GM23248 (cell line): ENCODE measurements around the gene MAT2B. TPM values are rescaled to one million over a fixed set of nuclear protein-coding genes. Genes with fewer than 3 reads are reported as not detected.

Source experiments
- DNase-seq: peaks from one replicate; pipeline ENCODE4 v3.0.0-alpha.2; 2015
- H2AFZ ChIP-seq: fragments of 200-600 bp; sonication (generic); 2 replicates; pipeline ENCODE4 v1.6.1; 2016; ENCODE audit warnings: antibody characterized with exemption
- H3F3A ChIP-seq: fragments of 200-600 bp; sonication (generic); 2 replicates; pipeline ENCODE4 v1.6.1; 2016; ENCODE audit warnings: mild to moderate bottlenecking, antibody characterized with exemption, mixed run types; ENCODE audit not compliant: insufficient read depth
- H3K27ac ChIP-seq: fragments of 200-600 bp; sonication (generic); 2 replicates; pipeline ENCODE4 v1.5.1; 2016; ENCODE audit warnings: mild to moderate bottlenecking
- H3K27me3 ChIP-seq: fragments of 200-600 bp; sonication (generic); replicated peaks from 2 replicates; pipeline ENCODE4 v1.6.1; 2016; ENCODE audit warnings: mild to moderate bottlenecking; ENCODE audit not compliant: insufficient read depth
- H3K36me3 ChIP-seq: fragments of 200-600 bp; sonication (generic); 2 replicates; pipeline ENCODE4 v1.6.1; 2016; ENCODE audit warnings: low read depth, mild to moderate bottlenecking
- H3K4me1 ChIP-seq: fragments of 200-600 bp; sonication (generic); 2 replicates; pipeline ENCODE4 v1.6.1; 2016; ENCODE audit warnings: mild to moderate bottlenecking; ENCODE audit not compliant: insufficient read depth
- H3K4me2 ChIP-seq: fragments of 200-600 bp; sonication (generic); one replicate; pipeline ENCODE4 v1.6.1; 2016; ENCODE audit warnings: mild to moderate bottlenecking; ENCODE audit not compliant: unreplicated experiment
- H3K4me3 ChIP-seq: fragments of 200-600 bp; sonication (generic); 2 replicates; pipeline ENCODE4 v1.5.1; 2016; ENCODE audit warnings: mild to moderate bottlenecking
- H3K79me2 ChIP-seq: fragments of 200-600 bp; sonication (generic); 2 replicates; pipeline ENCODE4 v1.6.1; 2016; ENCODE audit warnings: mild to moderate bottlenecking; ENCODE audit not compliant: insufficient read depth
- H3K9ac ChIP-seq: fragments of 200-600 bp; sonication (generic); 2 replicates; pipeline ENCODE4 v1.6.1; 2016; ENCODE audit warnings: mild to moderate bottlenecking
- H3K9me2 ChIP-seq: fragments of 200-600 bp; sonication (generic); 2 replicates; pipeline ENCODE4 v1.6.1; 2016; ENCODE audit warnings: mixed run types, mild to moderate bottlenecking, moderate library complexity; ENCODE audit not compliant: insufficient read depth
- H3K9me3 ChIP-seq: fragments of 200-600 bp; sonication (generic); one replicate; pipeline ENCODE4 v1.6.1; 2017; ENCODE audit warnings: low read depth
- H4K20me1 ChIP-seq: fragments of 200-600 bp; sonication (generic); 2 replicates; pipeline ENCODE4 v1.6.0; 2016; ENCODE audit not compliant: insufficient read depth
- EZH2 ChIP-seq: fragments of 200-600 bp; sonication (generic); IDR thresholded peaks from 2 replicates; pipeline ENCODE4 v1.6.1; 2018; ENCODE audit warnings: antibody characterized with exemption, mild to moderate bottlenecking; ENCODE audit not compliant: insufficient read depth, poor library complexity, severe bottlenecking
- EZH2phosphoT487 ChIP-seq: fragments of 200-600 bp; sonication (generic); IDR thresholded peaks from 2 replicates; pipeline ENCODE4 v1.6.1; 2018; ENCODE audit warnings: antibody characterized with exemption, moderate library complexity, mild to moderate bottlenecking, low read depth; ENCODE audit not compliant: insufficient read depth
- WGBS, 2 experiments: methylation state at CpG; one replicate each; pipeline ENCODE4 v1.1.6; 2015 to 2017; ENCODE audit warnings: low lambda C conversion rate in 2 of 2, low coverage in 1 of 2; ENCODE audit errors: missing lambda C conversion rate in 2 of 2; 5-methylcytosine and 5-hydroxymethylcytosine counted together
- in situ Hi-C: fragments of 300-500 bp; cut with MboI; formaldehyde crosslinking; loops from 2 replicates; pipeline ENCODE4 v1.15.0; 2020
- polyA plus RNA-seq: library from polyadenylated mRNA; unstranded; fragments of >200 nt; fragmentation: Nextera tagmentation; extraction: Ambion mirVana; gene quantifications from 2 replicates; pipeline ENCODE4 v1.2.1, GENCODE V29; 2016
- total RNA-seq: library from RNA; depleted of rRNA; stranded (reverse); fragments of >200 nt; shearing (Covaris generic); gene quantifications from 2 replicates; pipeline ENCODE4 v1.2.3, GENCODE V29; 2014; rRNA removed

The MAT2B gene
- total RNA-seq, result 61.3 and 63.1 TPM in 2 replicates
- 95.5 and 98.8 TPM in 2 replicates for polyA plus RNA-seq

- peak within 1 kb of the TSS; percentile 95 for H3K9ac ChIP-seq
- H3K4me2 ChIP-seq, result peak within 1 kb of the TSS; percentile 99
- H3K9me3 ChIP-seq, result no peaks in the 10 kb centered on the region
- no peaks in the 10 kb centered on the region for H4K20me1 ChIP-seq
- H3F3A ChIP-seq, result peaks cover 59% of the 10 kb centered on the region
- no peaks in the 10 kb centered on the region for H3K9me2 ChIP-seq
- peak; percentile 98 for DNase-seq
- H3K4me1 ChIP-seq, result peaks cover 42% of the 10 kb centered on the region
- 1 to 2% methylated on average over 39 to 57 of the region's 64 CpGs for WGBS, 2 experiments
- TF ChIP-seq EZH2, result no peak
- no peak for TF ChIP-seq EZH2phosphoT487
- peak within 1 kb of the TSS; percentile 94 for H3K27ac ChIP-seq
- peak within 1 kb of the TSS; percentile 98 for H2AFZ ChIP-seq
- peak within 1 kb of the TSS; percentile 97 for H3K4me3 ChIP-seq
- H3K36me3 ChIP-seq, result no peaks in the 10 kb centered on the region
- no peaks in the 10 kb centered on the region for H3K27me3 ChIP-seq
- peaks cover 47% of the 10 kb centered on the region for H3K79me2 ChIP-seq
- in situ Hi-C loops, result no loop called here
Observed at GRCh38 chr5:163505368-163506094, at the start of gene MAT2B. Gene MAT2B (plus strand): TSS chr5:163505619. CDS start chr5:163505687, 68 bp downstream.

GRCh38 chr5:163456029-163456589, 49.3 kb upstream of the MAT2B start:
- no peak overlapping the region for H3K4me2 ChIP-seq
- TF ChIP-seq EZH2 (no peak), EZH2phosphoT487 (no peak)
- H3K36me3 ChIP-seq, result no peaks in the 10 kb centered on the region

DNA sequence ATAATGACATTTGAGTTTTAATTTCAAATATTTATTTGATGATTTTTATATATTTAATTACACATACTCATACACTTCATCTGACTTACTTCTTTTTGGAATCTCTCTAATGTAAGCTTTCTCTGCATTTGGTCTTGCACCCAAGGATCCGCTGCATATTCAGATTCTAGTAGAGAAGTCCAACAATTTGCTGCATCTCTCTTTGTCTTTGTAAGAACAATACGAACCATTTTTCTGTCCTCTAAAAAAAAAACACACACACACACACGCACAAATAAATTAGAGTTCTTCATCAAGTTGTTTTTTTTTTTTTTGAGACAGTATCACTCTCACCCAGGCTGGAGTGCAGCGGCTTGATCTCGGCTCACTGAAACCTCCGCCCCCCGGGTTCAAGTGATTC, 48.6 kb upstream of the MAT2B start:
- no peaks in the 10 kb centered on the region for H3K36me3 ChIP-seq
- TF ChIP-seq EZH2phosphoT487 (no peak), EZH2 (no peak)
- no peaks in the 10 kb centered on the region for H3K9me3 ChIP-seq
- H3K9ac ChIP-seq, result no peak overlapping the region
- H3K79me2 ChIP-seq, result peaks cover 38% of the 10 kb centered on the region
- peaks cover 15% of the 10 kb centered on the region for H3K4me1 ChIP-seq
- H3K9me2 ChIP-seq, result no peaks in the 10 kb centered on the region
- in situ Hi-C loops, result no loop called here
- 96 to 97% methylated on average over 7 of the region's 7 CpGs for WGBS, 2 experiments
- H3K27me3 ChIP-seq, result no peaks in the 10 kb centered on the region
- H3K27ac ChIP-seq, result no peak overlapping the region
- H2AFZ ChIP-seq, result no peak overlapping the region
- DNase-seq, result no peak
- H3K4me3 ChIP-seq, result no peak overlapping the region
- no peak overlapping the region for H3K4me2 ChIP-seq
- peaks cover 36% of the 10 kb centered on the region for H3F3A ChIP-seq
- H4K20me1 ChIP-seq, result no peaks in the 10 kb centered on the region

More at GRCh38 chr5:163456029-163456589, 49.3 kb upstream of the MAT2B start:
- Histone ChIP-seq H3K79me2 (peaks cover 38% of the 10 kb centered on the region), H3K27ac (no peak overlapping the region), H3K27me3 (no peaks in the 10 kb centered on the region), H3K9me2 (no peaks in the 10 kb centered on the region), H4K20me1 (no peaks in the 10 kb centered on the region), H3K9ac (no peak overlapping the region), H3K4me3 (no peak overlapping the region), H3K4me1 (peaks cover 15% of the 10 kb centered on the region), H2AFZ (no peak overlapping the region), H3K9me3 (no peaks in the 10 kb centered on the region), H3F3A (peaks cover 33% of the 10 kb centered on the region)
- WGBS, 2 experiments, result 66 to 69% methylated on average over 2 of the region's 2 CpGs
- no peak for DNase-seq
- in situ Hi-C loops, result no loop called here

DNA sequence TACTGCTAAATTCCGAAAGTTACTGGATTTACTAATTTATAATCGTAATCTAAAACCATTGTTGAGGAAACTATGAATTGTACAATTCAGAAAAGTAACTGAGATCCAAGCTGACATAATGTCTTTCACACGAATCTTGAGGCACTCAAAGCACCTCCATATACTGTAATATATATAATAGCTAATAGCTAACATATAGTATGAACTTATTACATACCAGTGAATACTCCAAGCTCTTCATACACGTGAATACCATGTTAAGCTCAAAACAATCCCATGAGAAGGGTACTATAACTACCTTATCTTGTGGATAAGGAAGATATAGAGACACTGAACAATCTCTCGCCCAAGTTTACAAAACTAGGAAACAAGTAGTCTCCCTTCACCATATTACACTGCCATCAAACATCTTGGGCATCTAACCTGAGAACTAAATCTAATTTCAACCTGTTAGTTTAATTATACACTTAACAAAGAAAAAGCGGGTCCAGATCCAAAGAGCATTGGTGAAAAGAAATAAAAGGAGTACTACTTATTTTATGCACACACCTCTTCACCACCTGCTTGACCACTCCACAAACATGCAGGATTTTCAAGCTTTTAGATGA, 46.5 kb upstream of the MAT2B start:
- peak overlapping the region; percentile 85 for H3K4me3 ChIP-seq
- no peaks in the 10 kb centered on the region for H3K9me2 ChIP-seq
- no peaks in the 10 kb centered on the region for H3K9me3 ChIP-seq
- H3F3A ChIP-seq, result peaks cover 36% of the 10 kb centered on the region
- H3K4me2 ChIP-seq, result peak overlapping the region; percentile 94
- H3K4me1 ChIP-seq, result peaks cover 24% of the 10 kb centered on the region
- 47 to 49% methylated on average over 6 of the region's 6 CpGs for WGBS, 2 experiments
- H3K36me3 ChIP-seq, result no peaks in the 10 kb centered on the region
- H2AFZ ChIP-seq, result peak overlapping the region; percentile 91
- peaks cover 50% of the 10 kb centered on the region for H3K79me2 ChIP-seq
- H3K9ac ChIP-seq, result peak overlapping the region; percentile 92
- in situ Hi-C loops, result no loop called here
- no peak for TF ChIP-seq EZH2phosphoT487
- TF ChIP-seq EZH2, result no peak
- DNase-seq, result no peak
- H4K20me1 ChIP-seq, result no peaks in the 10 kb centered on the region
- H3K27ac ChIP-seq, result peak overlapping the region; percentile 97; the same call in 1 of the 2 replicates
- H3K27me3 ChIP-seq, result no peaks in the 10 kb centered on the region
